GM23338 (cell line): ENCODE results near the gene S100P.

Source experiments
- JUNB ChIP-seq: IDR thresholded peaks from one replicate; pipeline ENCODE4 v1.6.1; 2016; ENCODE audit warnings: antibody characterized with exemption; ENCODE audit not compliant: unreplicated experiment
- TF ChIP-seq, protein P1 (sequence below), 2 experiments: fragments of 200-600 bp in 1 of 2; sonication (generic) in 1 of 2; conservative IDR thresholded peaks; 2 replicates each; pipeline versions ENCODE4 v1.5.1 to v1.6.1; 2016 to 2017; ENCODE audit warnings: antibody characterized with exemption in 2 of 2, low read depth in 2 of 2, mild to moderate bottlenecking in 2 of 2, moderate library complexity in 1 of 2

DNA sequence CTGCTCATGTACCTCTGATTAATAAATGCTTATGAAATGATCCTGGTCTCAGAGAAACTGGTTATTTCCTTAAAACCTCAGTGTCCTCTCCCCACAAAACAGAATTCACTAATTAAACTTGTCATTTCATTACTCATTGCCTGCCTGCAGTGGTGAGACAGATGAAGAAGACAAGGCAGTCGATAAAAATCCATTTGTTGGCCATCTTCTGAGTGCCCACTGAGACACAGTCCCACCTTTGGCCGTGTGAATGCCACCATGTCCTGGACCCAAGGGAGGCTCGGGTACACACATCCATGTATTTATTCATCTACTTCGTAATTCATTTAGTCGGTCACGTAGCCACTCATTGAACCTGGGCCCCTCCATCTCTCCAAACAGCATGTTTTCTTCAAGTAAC, 3.5 kb downstream of the S100P start:
- TF ChIP-seq, protein P1, sequence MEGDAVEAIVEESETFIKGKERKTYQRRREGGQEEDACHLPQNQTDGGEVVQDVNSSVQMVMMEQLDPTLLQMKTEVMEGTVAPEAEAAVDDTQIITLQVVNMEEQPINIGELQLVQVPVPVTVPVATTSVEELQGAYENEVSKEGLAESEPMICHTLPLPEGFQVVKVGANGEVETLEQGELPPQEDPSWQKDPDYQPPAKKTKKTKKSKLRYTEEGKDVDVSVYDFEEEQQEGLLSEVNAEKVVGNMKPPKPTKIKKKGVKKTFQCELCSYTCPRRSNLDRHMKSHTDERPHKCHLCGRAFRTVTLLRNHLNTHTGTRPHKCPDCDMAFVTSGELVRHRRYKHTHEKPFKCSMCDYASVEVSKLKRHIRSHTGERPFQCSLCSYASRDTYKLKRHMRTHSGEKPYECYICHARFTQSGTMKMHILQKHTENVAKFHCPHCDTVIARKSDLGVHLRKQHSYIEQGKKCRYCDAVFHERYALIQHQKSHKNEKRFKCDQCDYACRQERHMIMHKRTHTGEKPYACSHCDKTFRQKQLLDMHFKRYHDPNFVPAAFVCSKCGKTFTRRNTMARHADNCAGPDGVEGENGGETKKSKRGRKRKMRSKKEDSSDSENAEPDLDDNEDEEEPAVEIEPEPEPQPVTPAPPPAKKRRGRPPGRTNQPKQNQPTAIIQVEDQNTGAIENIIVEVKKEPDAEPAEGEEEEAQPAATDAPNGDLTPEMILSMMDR (conservative IDR thresholded peaks at IDR 0.05; ENCODE audit: low read depth in 2 of 2), result no peak
- TF ChIP-seq JUNB, result no peak
